Measurements from ENCODE around the gene POFUT2. TPM values are rescaled to one million over a fixed set of nuclear protein-coding genes. Genes with fewer than 3 reads are reported as not detected.

Gene POFUT2
- total RNA-seq, 2 experiments from 2014 or later, result 14.3 TPM

GRCh38 chr21:45248893-45249381, 38.8 kb downstream of the POFUT2 start:
- peaks cover 9% of the 10 kb centered on the region for H3K9me3 Mint-ChIP-seq
- DNase-seq, result no peak
- no peak overlapping the region for H3K27ac Mint-ChIP-seq
- CTCF ChIA-PET, result interaction anchor here (1.0 to 1.2 kb wide), 2 partner anchors 8 to 109 kb away, joined by 3 to 4 read pairs; no protein-coding TSS in a partner anchor
- POLR2A ChIA-PET, result no interaction called here
- no peak overlapping the region for H3K4me3 Mint-ChIP-seq
- intact Hi-C loops (cut with micrococcal nuclease), result no loop called here
- H3K4me1 Mint-ChIP-seq (ENCODE audit: low read depth), result no peaks in the 10 kb centered on the region
- no peaks in the 10 kb centered on the region for H3K36me3 Mint-ChIP-seq
- H3K27me3 Mint-ChIP-seq, result peaks cover 4% of the 10 kb centered on the region

DNA sequence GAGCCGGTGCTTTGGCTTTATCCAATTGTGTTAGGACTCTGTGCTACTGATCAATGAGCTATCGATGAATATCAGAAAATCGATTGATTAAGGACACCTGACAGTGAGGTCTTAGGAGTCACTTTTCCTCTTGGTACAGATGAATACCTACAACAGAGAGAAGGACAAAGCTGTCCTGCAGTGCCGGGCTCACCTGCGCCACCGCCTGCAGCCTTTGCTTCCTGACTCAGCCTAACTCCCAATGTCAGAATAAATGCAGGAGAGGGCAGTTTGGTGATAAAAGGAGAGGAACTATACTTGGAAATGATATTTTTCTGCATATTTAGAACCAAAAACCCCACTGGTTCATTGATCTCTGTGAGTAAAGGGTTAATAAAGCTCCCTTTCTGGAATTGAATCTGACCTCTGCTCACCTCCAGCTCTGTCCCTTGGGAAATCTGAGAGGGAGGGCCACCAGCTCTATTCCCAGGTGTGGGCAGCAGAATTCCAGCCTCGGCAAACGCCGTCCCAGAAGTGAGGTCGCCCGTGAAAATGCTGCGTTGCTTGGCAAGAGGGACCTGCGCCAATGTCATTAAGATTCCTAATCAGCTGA, 39.3 kb downstream of the POFUT2 start:
- Mint-ChIP-seq H3K36me3 (peaks cover 3% of the 10 kb centered on the region), H3K4me3 (no peak overlapping the region), H3K27ac (no peak overlapping the region), H3K27me3 (peaks cover 4% of the 10 kb centered on the region), H3K4me1 (ENCODE audit: low read depth) (no peaks in the 10 kb centered on the region), H3K9me3 (peaks cover 14% of the 10 kb centered on the region)
- POLR2A ChIA-PET, result no interaction called here
- CTCF ChIA-PET, result interaction anchor here (1.2 kb wide), 1 partner anchor 9 kb away, joined by 3 read pairs; no protein-coding TSS in a partner anchor
- intact Hi-C loops (cut with micrococcal nuclease), result no loop called here
- no peak for DNase-seq

GRCh38 chr21:45246386-45247320, 41.0 kb downstream of the POFUT2 start:
- intact Hi-C loops (cut with micrococcal nuclease), result no loop called here
- POLR2A ChIA-PET, result no interaction called here
- DNase-seq, result no peak
- no peak overlapping the region for H3K4me3 Mint-ChIP-seq
- no peaks in the 10 kb centered on the region for H3K4me1 Mint-ChIP-seq (ENCODE audit: low read depth)
- peaks cover 4% of the 10 kb centered on the region for H3K27me3 Mint-ChIP-seq
- CTCF ChIA-PET, result no interaction called here
- no peak overlapping the region for H3K27ac Mint-ChIP-seq
- H3K9me3 Mint-ChIP-seq, result peaks cover 19% of the 10 kb centered on the region
- H3K36me3 Mint-ChIP-seq, result peaks cover 3% of the 10 kb centered on the region

DNA sequence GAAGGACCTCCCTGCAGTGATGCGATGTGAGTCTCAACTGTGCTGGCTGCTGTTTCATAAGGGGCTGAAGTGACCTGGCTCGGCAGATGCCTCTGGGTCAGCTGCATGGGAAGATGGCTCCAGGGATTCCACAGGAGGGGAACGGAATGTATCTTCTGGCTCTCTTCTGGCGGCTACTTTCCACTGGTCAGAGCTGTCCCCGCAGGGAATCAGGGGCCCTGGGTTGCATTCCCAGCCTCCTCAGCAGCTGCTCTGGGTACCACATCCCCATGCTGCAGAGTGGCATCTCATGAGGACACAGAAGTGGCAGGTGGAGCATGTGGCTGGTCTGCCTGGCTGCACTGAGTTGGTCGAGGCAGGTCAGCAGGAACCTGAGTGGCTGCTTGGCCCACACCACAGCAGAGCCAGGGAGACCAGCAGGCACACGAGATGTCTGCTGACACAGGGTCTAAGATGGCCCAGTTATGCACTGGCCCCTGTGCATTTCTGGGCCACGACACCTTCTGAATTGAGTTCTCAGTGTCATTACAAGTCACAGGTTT, 42.8 kb downstream of the POFUT2 start:
- peaks cover 3% of the 10 kb centered on the region for H3K36me3 Mint-ChIP-seq
- H3K9me3 Mint-ChIP-seq, result peaks cover 21% of the 10 kb centered on the region
- no peaks in the 10 kb centered on the region for H3K4me1 Mint-ChIP-seq (ENCODE audit: low read depth)
- intact Hi-C loops (cut with micrococcal nuclease), result no loop called here
- DNase-seq, result no peak
- ChIA-PET CTCF (no interaction called here), POLR2A (no interaction called here)
- H3K27me3 Mint-ChIP-seq, result peaks cover 4% of the 10 kb centered on the region
- no peak overlapping the region for H3K4me3 Mint-ChIP-seq
- H3K27ac Mint-ChIP-seq, result no peak overlapping the region

DNA sequence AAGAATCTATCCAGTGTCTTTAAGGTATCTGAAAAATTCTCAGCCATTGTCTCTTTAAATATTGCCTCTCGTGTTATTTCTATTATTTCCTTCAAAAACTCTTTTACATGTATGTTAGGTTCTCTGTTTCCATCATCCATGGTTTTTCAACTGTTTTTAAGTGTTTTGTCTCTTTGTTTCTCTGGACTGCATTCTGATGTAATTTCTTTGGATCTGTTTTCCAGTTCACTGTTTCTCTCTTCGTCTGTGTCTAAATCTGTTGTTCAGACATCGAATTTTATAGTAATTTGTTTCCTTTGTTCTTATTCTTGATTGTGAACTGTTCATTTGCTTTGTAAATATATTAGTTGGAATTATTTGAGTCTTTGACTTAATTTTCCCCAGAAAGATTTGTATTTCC, 44.1 kb downstream of the POFUT2 start:
- Mint-ChIP-seq H3K27me3 (peaks cover 4% of the 10 kb centered on the region), H3K36me3 (peaks cover 3% of the 10 kb centered on the region), H3K27ac (no peak overlapping the region), H3K4me1 (ENCODE audit: low read depth) (no peaks in the 10 kb centered on the region), H3K4me3 (no peak overlapping the region), H3K9me3 (peaks cover 21% of the 10 kb centered on the region)
- ChIA-PET POLR2A (no interaction called here), CTCF (no interaction called here)
- intact Hi-C loops (cut with micrococcal nuclease), result no loop called here
- no peak for DNase-seq

DNA sequence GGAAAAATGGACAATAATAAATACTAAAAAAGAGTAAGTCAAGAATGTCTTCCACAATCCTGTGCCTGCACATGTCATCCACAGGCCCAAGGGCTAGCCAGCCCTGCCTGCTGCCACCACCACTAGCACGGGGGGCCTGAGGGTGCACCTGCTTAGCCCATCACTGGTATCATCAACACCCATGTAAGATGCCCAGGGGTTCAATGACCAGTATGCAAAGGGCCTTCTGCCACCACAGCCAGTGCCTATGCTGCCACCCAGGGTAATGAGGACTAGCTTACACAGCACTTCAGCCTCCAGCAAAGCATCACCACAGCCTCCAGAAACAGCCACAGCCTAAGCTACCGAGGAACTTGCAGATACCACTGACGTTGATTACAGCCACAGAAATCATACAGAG, 46.3 kb downstream of the POFUT2 start:
- ChIA-PET POLR2A (no interaction called here), CTCF (no interaction called here)
- H3K4me1 Mint-ChIP-seq (ENCODE audit: low read depth), result no peaks in the 10 kb centered on the region
- peaks cover 3% of the 10 kb centered on the region for H3K36me3 Mint-ChIP-seq
- no peak overlapping the region for H3K4me3 Mint-ChIP-seq
- H3K27me3 Mint-ChIP-seq, result peaks cover 9% of the 10 kb centered on the region
- DNase-seq, result no peak
- H3K27ac Mint-ChIP-seq, result no peak overlapping the region
- intact Hi-C loops (cut with micrococcal nuclease), result no loop called here
- H3K9me3 Mint-ChIP-seq, result peaks cover 21% of the 10 kb centered on the region

DNA sequence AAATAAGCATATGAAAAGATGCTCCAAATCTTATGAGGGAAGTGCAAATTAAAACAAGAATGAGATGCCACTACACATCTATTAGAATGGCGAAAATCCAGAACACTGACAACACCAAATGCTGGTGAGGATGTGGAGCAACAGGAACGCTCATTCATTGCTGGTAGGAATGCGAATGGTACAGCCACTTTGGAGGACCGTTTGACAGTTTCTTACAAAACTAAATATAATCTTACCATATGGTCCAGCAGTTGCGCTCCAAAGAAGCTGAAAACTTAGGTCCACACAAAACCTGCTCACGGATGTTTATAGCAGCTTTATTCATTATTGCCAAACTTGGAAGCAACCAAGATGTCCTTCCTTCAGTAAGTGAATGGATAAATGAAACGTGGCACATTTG, 50.3 kb downstream of the POFUT2 start:
- peaks cover 4% of the 10 kb centered on the region for H3K9me3 Mint-ChIP-seq
- H3K27ac Mint-ChIP-seq, result no peak overlapping the region
- no peak for DNase-seq
- no peaks in the 10 kb centered on the region for H3K36me3 Mint-ChIP-seq
- intact Hi-C loops (cut with micrococcal nuclease), result no loop called here
- no peak overlapping the region for H3K4me3 Mint-ChIP-seq
- peaks cover 17% of the 10 kb centered on the region for H3K27me3 Mint-ChIP-seq
- no peaks in the 10 kb centered on the region for H3K4me1 Mint-ChIP-seq (ENCODE audit: low read depth)
- ChIA-PET POLR2A (no interaction called here), CTCF (interaction anchor here (1.3 kb wide), 1 partner anchor 100 kb away, joined by 3 read pairs; no protein-coding TSS in a partner anchor)

DNA sequence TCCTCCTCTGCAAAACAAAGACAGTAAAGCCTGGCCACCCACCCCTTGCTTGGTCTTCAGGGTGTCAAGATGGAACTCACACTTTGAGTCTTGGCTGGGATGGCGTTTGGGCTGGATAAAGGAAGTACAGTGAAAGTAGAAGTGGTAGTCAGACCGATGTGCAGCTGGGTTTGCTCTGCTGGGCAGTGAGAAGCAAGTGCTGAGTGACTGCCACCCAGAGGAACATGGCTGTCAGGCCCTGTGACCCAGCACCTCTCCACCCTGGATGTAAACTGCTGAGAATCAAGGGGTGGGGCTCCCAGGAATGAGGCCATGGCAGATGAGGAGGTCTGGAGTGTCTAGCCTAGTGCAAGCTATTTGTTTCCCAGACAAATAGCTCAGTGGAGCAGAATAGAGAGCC, 51.2 kb downstream of the POFUT2 start:
- Mint-ChIP-seq H3K27me3 (peaks cover 20% of the 10 kb centered on the region), H3K36me3 (no peaks in the 10 kb centered on the region), H3K9me3 (peaks cover 2% of the 10 kb centered on the region), H3K4me3 (no peak overlapping the region), H3K4me1 (ENCODE audit: low read depth) (no peaks in the 10 kb centered on the region), H3K27ac (no peak overlapping the region)
- ChIA-PET CTCF (interaction anchor here (1.2 to 1.4 kb wide), 3 partner anchors 9 to 100 kb away, joined by 3 to 4 read pairs (median 4); no protein-coding TSS in a partner anchor), POLR2A (no interaction called here)
- intact Hi-C loops (cut with micrococcal nuclease), result no loop called here
- DNase-seq, result no peak

DNA sequence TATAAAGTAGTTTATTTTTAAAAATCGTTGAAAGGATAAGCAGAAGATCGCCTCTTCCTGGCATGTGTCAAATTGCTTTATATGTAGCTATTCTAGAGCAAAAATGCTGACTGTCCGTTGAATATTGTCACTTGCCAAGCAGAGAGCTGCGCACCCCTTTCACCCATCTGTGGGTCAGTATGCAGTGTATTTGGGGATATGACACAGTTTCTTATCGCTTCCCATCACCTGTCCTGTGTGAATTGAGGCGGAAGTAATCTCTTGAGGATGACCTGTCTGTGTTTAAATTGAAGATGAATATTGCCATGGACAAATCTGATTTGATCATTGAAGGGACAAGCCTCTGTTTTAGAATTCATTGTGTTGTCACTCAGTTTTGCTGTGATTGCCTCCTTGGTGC, 52.2 kb downstream of the POFUT2 start:
- no peak for DNase-seq
- intact Hi-C loops (cut with micrococcal nuclease), result no loop called here
- no peaks in the 10 kb centered on the region for H3K9me3 Mint-ChIP-seq
- H3K4me3 Mint-ChIP-seq, result no peak overlapping the region
- POLR2A ChIA-PET, result no interaction called here
- H3K27me3 Mint-ChIP-seq, result peaks cover 20% of the 10 kb centered on the region
- CTCF ChIA-PET, result interaction anchor here (2.0 kb wide), 1 partner anchor 97 kb away, joined by 5 read pairs; no protein-coding TSS in a partner anchor
- H3K27ac Mint-ChIP-seq, result no peak overlapping the region
- no peaks in the 10 kb centered on the region for H3K36me3 Mint-ChIP-seq
- no peaks in the 10 kb centered on the region for H3K4me1 Mint-ChIP-seq (ENCODE audit: low read depth)

DNA sequence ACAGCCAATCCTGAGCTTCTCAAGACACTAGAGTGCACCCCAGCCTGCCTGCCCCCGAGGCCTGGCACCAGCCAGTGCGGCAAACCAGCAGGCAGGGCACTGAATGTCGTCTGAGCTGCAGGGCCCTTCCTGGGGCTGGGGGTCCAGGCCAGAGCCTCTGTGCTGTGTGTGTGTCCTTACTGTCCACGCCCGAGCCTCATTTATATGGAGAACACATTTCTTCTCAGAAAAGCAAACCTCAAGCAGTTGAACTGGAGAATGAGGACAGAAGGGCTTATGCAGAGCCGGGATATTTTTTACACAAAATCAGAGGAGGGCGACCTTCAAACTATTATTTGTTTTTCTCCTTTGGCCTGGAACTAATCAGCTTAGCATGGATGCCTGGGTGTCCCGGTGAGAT, 52.7 kb downstream of the POFUT2 start:
- H3K36me3 Mint-ChIP-seq, result no peaks in the 10 kb centered on the region
- intact Hi-C loops (cut with micrococcal nuclease), result no loop called here
- no peak for DNase-seq
- CTCF ChIA-PET, result interaction anchor here (2.0 kb wide), 1 partner anchor 97 kb away, joined by 5 read pairs; no protein-coding TSS in a partner anchor
- no peaks in the 10 kb centered on the region for H3K4me1 Mint-ChIP-seq (ENCODE audit: low read depth)
- H3K27ac Mint-ChIP-seq, result no peak overlapping the region
- H3K4me3 Mint-ChIP-seq, result no peak overlapping the region
- POLR2A ChIA-PET, result no interaction called here
- peaks cover 20% of the 10 kb centered on the region for H3K27me3 Mint-ChIP-seq
- H3K9me3 Mint-ChIP-seq, result no peaks in the 10 kb centered on the region

DNA sequence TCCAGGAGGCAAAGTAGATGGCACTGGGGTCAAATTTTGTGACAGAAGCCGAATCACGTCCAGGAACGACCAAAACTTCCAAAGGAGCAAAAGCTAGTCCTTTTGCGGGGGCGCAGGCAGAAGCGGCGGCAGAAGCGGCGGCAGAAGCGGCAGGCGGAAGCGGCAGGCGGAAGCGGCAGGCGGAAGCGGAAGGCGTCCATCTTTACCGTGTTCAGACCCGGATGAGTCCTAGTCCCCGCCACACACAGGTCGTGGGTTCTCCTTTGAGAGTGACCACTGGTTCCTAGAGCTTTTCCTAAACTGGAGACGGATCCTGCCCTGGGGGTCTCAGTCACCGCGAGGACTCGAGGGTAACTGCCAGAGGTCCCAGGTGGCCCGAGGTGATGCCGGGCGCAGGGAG, 53.6 kb downstream of the POFUT2 start:
- POLR2A ChIA-PET, result no interaction called here
- no peaks in the 10 kb centered on the region for H3K36me3 Mint-ChIP-seq
- CTCF ChIA-PET, result interaction anchor here (0.7 to 2.0 kb wide), 2 partner anchors 56 to 96 kb away, joined by 3 to 5 read pairs; no protein-coding TSS in a partner anchor
- intact Hi-C loops (cut with micrococcal nuclease), result no loop called here
- peak overlapping the region; percentile 20 for H3K4me3 Mint-ChIP-seq
- H3K27ac Mint-ChIP-seq, result no peak overlapping the region
- H3K9me3 Mint-ChIP-seq, result no peaks in the 10 kb centered on the region
- no peak for DNase-seq
- peaks cover under 1% of the 10 kb centered on the region for H3K4me1 Mint-ChIP-seq (ENCODE audit: low read depth)
- H3K27me3 Mint-ChIP-seq, result peaks cover 20% of the 10 kb centered on the region

GRCh38 chr21:45231705-45232104, 56.0 kb downstream of the POFUT2 start:
- H3K4me3 Mint-ChIP-seq, result no peak overlapping the region
- DNase-seq, result no peak
- ChIA-PET CTCF (no interaction called here), POLR2A (no interaction called here)
- H3K36me3 Mint-ChIP-seq, result no peaks in the 10 kb centered on the region
- H3K27me3 Mint-ChIP-seq, result peaks cover 17% of the 10 kb centered on the region
- intact Hi-C loops (cut with micrococcal nuclease), result no loop called here
- no peaks in the 10 kb centered on the region for H3K9me3 Mint-ChIP-seq
- H3K4me1 Mint-ChIP-seq (ENCODE audit: low read depth), result peaks cover 25% of the 10 kb centered on the region
- no peak overlapping the region for H3K27ac Mint-ChIP-seq

Data from activated CD4-positive, alpha-beta memory T cell treated with anti-CD3 and anti-CD28 coated beads for 36 hours (primary cell).